Measurements from ENCODE around the gene FMN1.

DNA sequence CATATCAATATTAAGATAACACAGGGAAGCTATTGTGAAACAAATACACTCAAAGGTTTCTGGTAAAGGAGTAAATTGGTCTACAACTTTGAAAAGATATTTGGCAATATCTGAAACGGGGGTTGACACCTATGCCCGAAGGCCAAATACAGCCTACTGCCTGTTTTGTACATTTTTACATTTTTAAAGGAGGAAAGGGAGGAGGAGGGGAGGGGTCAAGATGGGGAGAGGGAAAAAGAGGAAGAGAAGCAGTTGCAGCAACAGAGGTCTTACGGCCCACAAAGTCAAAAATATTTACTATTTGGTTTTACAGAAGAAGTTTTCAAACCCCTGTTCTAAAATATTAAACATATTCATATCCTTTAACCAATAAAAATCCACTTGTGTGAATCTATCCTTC, 94.2 kb downstream of the FMN1 start:
- TF ChIP-seq POLR2AphosphoS5 (IDR thresholded peaks at IDR 0.05; ENCODE audit: borderline replicate concordance, low read depth, low read length): no peak
- TF ChIP-seq FOXP2 (optimal IDR thresholded peaks at IDR 0.05; ENCODE audit: control extremely low read depth, extremely low read length, insufficient read depth): no peak

Measured in SK-N-MC (cell line).